ENCODE results near the gene TSHZ3.

The TSHZ3 gene

GRCh38 chr19:31364963-31365362, 15.7 kb upstream of the TSHZ3 start:
- Histone ChIP-seq H3K27ac (no peak overlapping the region), H3K4me2 (ENCODE audit: low read length) (no peak overlapping the region), H3K36me3 (ENCODE audit: control insufficient read depth, insufficient read depth, low read length) (no peaks in the 10 kb centered on the region), H3K79me2 (no peaks in the 10 kb centered on the region), H3K9me3 (ENCODE audit: control insufficient read depth, low read length) (no peaks in the 10 kb centered on the region), H3K4me3 (ENCODE audit: low read depth, low read length) (no peak overlapping the region), H3K27me3 (ENCODE audit: control insufficient read depth, insufficient read depth, low read length) (no peaks in the 10 kb centered on the region), H2AFZ (no peak overlapping the region), H3K9ac (no peak overlapping the region), H3K4me1 (no peaks in the 10 kb centered on the region)
- no peak for TF ChIP-seq CTCF (IDR thresholded peaks at IDR 0.05)

GRCh38 chr19:31361728-31362127, 12.5 kb upstream of the TSHZ3 start:
- no peak overlapping the region for H3K4me3 ChIP-seq (ENCODE audit: low read depth, low read length)
- no peak for TF ChIP-seq CTCF (IDR thresholded peaks at IDR 0.05)
- no peaks in the 10 kb centered on the region for H3K27me3 ChIP-seq (ENCODE audit: control insufficient read depth, insufficient read depth, low read length)
- H3K27ac ChIP-seq = no peak overlapping the region
- H2AFZ ChIP-seq = no peak overlapping the region
- no peaks in the 10 kb centered on the region for H3K36me3 ChIP-seq (ENCODE audit: control insufficient read depth, insufficient read depth, low read length)
- no peak overlapping the region for H3K4me2 ChIP-seq (ENCODE audit: low read length)
- H3K9ac ChIP-seq = no peak overlapping the region
- H3K9me3 ChIP-seq (ENCODE audit: control insufficient read depth, low read length) = no peaks in the 10 kb centered on the region
- H3K4me1 ChIP-seq = no peaks in the 10 kb centered on the region
- H3K79me2 ChIP-seq = no peaks in the 10 kb centered on the region

- H3K27me3 ChIP-seq (ENCODE audit: control insufficient read depth, insufficient read depth, low read length) = no peaks in the 10 kb centered on the region
- no peak overlapping the region for H3K9ac ChIP-seq
- no peaks in the 10 kb centered on the region for H3K4me1 ChIP-seq
- H3K4me3 ChIP-seq (ENCODE audit: low read depth, low read length) = no peak overlapping the region
- no peaks in the 10 kb centered on the region for H3K79me2 ChIP-seq
- H3K9me3 ChIP-seq (ENCODE audit: control insufficient read depth, low read length) = no peaks in the 10 kb centered on the region
- no peak overlapping the region for H3K4me2 ChIP-seq (ENCODE audit: low read length)
- H3K27ac ChIP-seq = no peak overlapping the region
- TF ChIP-seq CTCF (IDR thresholded peaks at IDR 0.05) = no peak
- no peaks in the 10 kb centered on the region for H3K36me3 ChIP-seq (ENCODE audit: control insufficient read depth, insufficient read depth, low read length)
- no peak overlapping the region for H2AFZ ChIP-seq
Observed at GRCh38 chr19:31357315-31357673, 8.1 kb upstream of the TSHZ3 start.

- Histone ChIP-seq H3K27ac (no peak overlapping the region), H3K79me2 (peaks cover 3% of the 10 kb centered on the region), H3K36me3 (ENCODE audit: control insufficient read depth, insufficient read depth, low read length) (no peaks in the 10 kb centered on the region), H2AFZ (no peak overlapping the region), H3K4me1 (no peaks in the 10 kb centered on the region), H3K9ac (no peak overlapping the region), H3K9me3 (ENCODE audit: control insufficient read depth, low read length) (no peaks in the 10 kb centered on the region), H3K4me2 (ENCODE audit: low read length) (no peak overlapping the region), H3K4me3 (ENCODE audit: low read depth, low read length) (no peak overlapping the region), H3K27me3 (ENCODE audit: control insufficient read depth, insufficient read depth, low read length) (no peaks in the 10 kb centered on the region)
- TF ChIP-seq CTCF (IDR thresholded peaks at IDR 0.05) = peak; percentile 66
Observed at GRCh38 chr19:31356587-31357314, 7.5 kb upstream of the TSHZ3 start.

- H3K27me3 ChIP-seq (ENCODE audit: control insufficient read depth, insufficient read depth, low read length) = no peaks in the 10 kb centered on the region
- no peak for TF ChIP-seq CTCF (IDR thresholded peaks at IDR 0.05)
Observed at GRCh38 chr19:31355665-31356289, 6.5 kb upstream of the TSHZ3 start.

More at GRCh38 chr19:31355665-31356289, 6.5 kb upstream of the TSHZ3 start:
- Histone ChIP-seq H2AFZ (no peak overlapping the region), H3K9ac (no peak overlapping the region), H3K4me1 (no peaks in the 10 kb centered on the region), H3K27ac (no peak overlapping the region), H3K4me2 (ENCODE audit: low read length) (no peak overlapping the region), H3K9me3 (ENCODE audit: control insufficient read depth, low read length) (no peaks in the 10 kb centered on the region), H3K36me3 (ENCODE audit: control insufficient read depth, insufficient read depth, low read length) (no peaks in the 10 kb centered on the region), H3K4me3 (ENCODE audit: low read depth, low read length) (no peak overlapping the region), H3K79me2 (peaks cover 3% of the 10 kb centered on the region)
